Gastrocnemius medialis (tissue), 4 donors: ENCODE measurements around the gene SMCO2.

Experiments
- CTCF ChIP-seq, 5 experiments: fragments of 450-650 bp in 3 of 5; fragments of 200-600 bp in 2 of 5; sonication (generic) in 2 of 5; IDR thresholded peaks in 4 of 5; conservative IDR thresholded peaks in 1 of 5; 1 replicate in 4 of 5; 2 replicates in 1 of 5; pipeline ENCODE4 v1.5.1; 2016 to 2019; ENCODE audit warnings: antibody characterized with exemption in 5 of 5, mild to moderate bottlenecking in 3 of 5, moderate library complexity in 3 of 5
- POLR2A ChIP-seq, 2 donors: fragments of 450-650 bp; IDR thresholded peaks; one replicate each; pipeline ENCODE4 v1.6.1; 2017; ENCODE audit warnings: antibody characterized with exemption in 2 of 2, mild to moderate bottlenecking in 2 of 2, moderate library complexity in 2 of 2

- no peak for TF ChIP-seq CTCF (IDR thresholded peaks at IDR 0.05 in 4 of 5, conservative IDR thresholded peaks at IDR 0.05 in 1 of 5)
- no peak for TF ChIP-seq POLR2A (IDR thresholded peaks at IDR 0.05)
These were observed 30.5 kb downstream of the SMCO2 start for GRCh38 chr12:27477049-27477448.
